ENCODE results near the gene CFAP119. TPM values are rescaled to one million over a fixed set of nuclear protein-coding genes. Genes with fewer than 3 reads are reported as not detected.

CFAP119 gene
- total and polyA plus RNA-seq, 2 donors from 2014 or later: 12.2 to 13.5 TPM

GRCh38 chr16:30723725-30724355, 38.0 kb downstream of the CFAP119 start:
- intact Hi-C loops (cut with DNase I): no loop called here
- no peak for TF ChIP-seq CTCF (IDR thresholded peaks at IDR 0.05; ENCODE audit: borderline replicate concordance, extremely low read depth, insufficient read depth)
- Histone ChIP-seq H3K4me3 (ENCODE audit: low read length in 3 of 3) (no peak overlapping the region), H3K9me3 (ENCODE audit: control insufficient read depth in 2 of 3, insufficient read depth in 1 of 3, low read length in 3 of 3) (no peaks in the 10 kb centered on the region), H3K27ac (ENCODE audit: low read depth in 2 of 2, low read length in 2 of 2) (no peak overlapping the region), H3K27me3 (ENCODE audit: control insufficient read depth, insufficient read depth, low read length) (no peaks in the 10 kb centered on the region), H3K9ac (ENCODE audit: low read length in 3 of 3) (no peak overlapping the region), H3K36me3 (ENCODE audit: control insufficient read depth in 2 of 3, insufficient read depth in 3 of 3, low read length in 3 of 3) (peaks cover 8 to 59% (median 42%) of the 10 kb centered on the region in 3 donors), H3K4me1 (ENCODE audit: control insufficient read depth in 2 of 3, insufficient read depth in 2 of 3, low read depth in 1 of 3, low read length in 3 of 3) (peaks cover 0 to 2% (median 0%) of the 10 kb centered on the region in 3 donors)
- no peak for FAIRE-seq
- DNase-seq: peak in 1 of 5 donors; percentile 47

GRCh38 chr16:30722916-30723315, 38.9 kb downstream of the CFAP119 start:
- DNase-seq: peak in 1 of 5 donors; percentile 64
- H3K36me3 ChIP-seq (ENCODE audit: control insufficient read depth in 2 of 3, insufficient read depth in 3 of 3, low read length in 3 of 3): peaks cover 8 to 62% (median 46%) of the 10 kb centered on the region in 3 donors
- H3K9me3 ChIP-seq (ENCODE audit: control insufficient read depth in 2 of 3, insufficient read depth in 1 of 3, low read length in 3 of 3): no peaks in the 10 kb centered on the region
- no peak overlapping the region for H3K4me3 ChIP-seq (ENCODE audit: low read length in 3 of 3)
- no peak overlapping the region for H3K27ac ChIP-seq (ENCODE audit: low read depth in 2 of 2, low read length in 2 of 2)
- H3K4me1 ChIP-seq (ENCODE audit: control insufficient read depth in 2 of 3, insufficient read depth in 2 of 3, low read depth in 1 of 3, low read length in 3 of 3): peaks cover 0 to 2% (median 0%) of the 10 kb centered on the region in 3 donors
- FAIRE-seq: no peak
- H3K9ac ChIP-seq (ENCODE audit: low read length in 3 of 3): no peak overlapping the region
- H3K27me3 ChIP-seq (ENCODE audit: control insufficient read depth, insufficient read depth, low read length): no peaks in the 10 kb centered on the region
- TF ChIP-seq CTCF (IDR thresholded peaks at IDR 0.05; ENCODE audit: borderline replicate concordance, extremely low read depth, insufficient read depth): no peak
- intact Hi-C loops (cut with DNase I): no loop called here

GRCh38 chr16:30722443-30722842, 39.4 kb downstream of the CFAP119 start:
- H3K9ac ChIP-seq (ENCODE audit: low read length in 3 of 3): no peak overlapping the region
- no peak overlapping the region for H3K27ac ChIP-seq (ENCODE audit: low read depth in 2 of 2, low read length in 2 of 2)
- peaks cover 8 to 63% (median 46%) of the 10 kb centered on the region in 3 donors for H3K36me3 ChIP-seq (ENCODE audit: control insufficient read depth in 2 of 3, insufficient read depth in 3 of 3, low read length in 3 of 3)
- H3K9me3 ChIP-seq (ENCODE audit: control insufficient read depth in 2 of 3, insufficient read depth in 1 of 3, low read length in 3 of 3): no peaks in the 10 kb centered on the region
- intact Hi-C loops (cut with DNase I): no loop called here
- no peak for TF ChIP-seq CTCF (IDR thresholded peaks at IDR 0.05; ENCODE audit: borderline replicate concordance, extremely low read depth, insufficient read depth)
- FAIRE-seq (no peak), DNase-seq (peak in 1 of 5 donors; percentile 41)
- peaks cover 0 to 2% (median 0%) of the 10 kb centered on the region in 3 donors for H3K4me1 ChIP-seq (ENCODE audit: control insufficient read depth in 2 of 3, insufficient read depth in 2 of 3, low read depth in 1 of 3, low read length in 3 of 3)
- H3K4me3 ChIP-seq (ENCODE audit: low read length in 3 of 3): no peak overlapping the region
- H3K27me3 ChIP-seq (ENCODE audit: control insufficient read depth, insufficient read depth, low read length): no peaks in the 10 kb centered on the region

All from kidney (tissue), 14 donors.